Activated CD4-positive, alpha-beta T cell treated with anti-CD3 and anti-CD28 coated beads, Interleukin-2, amount 50 U/mL, for 48 hours (primary cell): ENCODE results near the gene IPO13.

Experiments used
- DNase-seq, 2 experiments: peaks; one replicate each; pipeline ENCODE4 v3.0.0-alpha.2; 2020

Gene IPO13

GRCh38 chr1:43975249-43975961 is 28.7 kb downstream of the IPO13 start:
- DNase-seq, result peak; percentile 20 to 25

GRCh38 chr1:43976045-43976444 is 29.3 kb downstream of the IPO13 start:
- DNase-seq, result no peak

- DNase-seq, result no peak
Observed at GRCh38 chr1:43976890-43977289, 30.1 kb downstream of the IPO13 start.

- DNase-seq, result no peak
Observed at GRCh38 chr1:43977376-43978263, 30.9 kb downstream of the IPO13 start.

GRCh38 chr1:43978264-43978550 is 31.5 kb downstream of the IPO13 start:
- no peak for DNase-seq

GRCh38 chr1:43978551-43979260 is 32.0 kb downstream of the IPO13 start, which contains the start of gene B4GALT2:
Gene B4GALT2 (plus strand): TSS chr1:43979210. CDS start chr1:43981161, 1,951 bp downstream.
- DNase-seq, result peak; percentile 54 to 55

GRCh38 chr1:43979261-43979527 is 32.4 kb downstream of the IPO13 start:
- DNase-seq, result no peak

- peak; percentile 47 to 54 for DNase-seq
Observed at GRCh38 chr1:43979528-43980254, 32.9 kb downstream of the IPO13 start.

- DNase-seq, result no peak
Observed at GRCh38 chr1:43980255-43981134, 33.7 kb downstream of the IPO13 start.

- DNase-seq, result no peak
Observed at GRCh38 chr1:43981135-43981491, 34.4 kb downstream of the IPO13 start.

- no peak for DNase-seq
Observed at GRCh38 chr1:43981636-43982035, 34.9 kb downstream of the IPO13 start.

GRCh38 chr1:43982241-43982640 is 35.5 kb downstream of the IPO13 start:
- DNase-seq, result no peak

GRCh38 chr1:43982808-43983207 is 36.1 kb downstream of the IPO13 start:
- DNase-seq, result no peak

GRCh38 chr1:43983253-43983899 is 36.6 kb downstream of the IPO13 start:
- no peak for DNase-seq

GRCh38 chr1:43984855-43985254 is 38.1 kb downstream of the IPO13 start:
- DNase-seq, result no peak

GRCh38 chr1:43985984-43986595 is 39.3 kb downstream of the IPO13 start:
- DNase-seq, result no peak

- no peak for DNase-seq
Observed at GRCh38 chr1:43986712-43987111, 40.0 kb downstream of the IPO13 start.

GRCh38 chr1:43987159-43987902 is 40.6 kb downstream of the IPO13 start:
- no peak for DNase-seq

- peak in 1 of 2 experiments; percentile 13 for DNase-seq
Observed at GRCh38 chr1:43990271-43991199, 43.8 kb downstream of the IPO13 start.

- no peak for DNase-seq
Observed at GRCh38 chr1:43991200-43991475, 44.4 kb downstream of the IPO13 start.
